ENCODE measurements around the gene PDZRN3. TPM values are rescaled to one million over a fixed set of nuclear protein-coding genes. Genes with fewer than 3 reads are reported as not detected.

Gene PDZRN3
- total RNA-seq, 1 experiment from 2014 or later = 5.9 TPM

DNA sequence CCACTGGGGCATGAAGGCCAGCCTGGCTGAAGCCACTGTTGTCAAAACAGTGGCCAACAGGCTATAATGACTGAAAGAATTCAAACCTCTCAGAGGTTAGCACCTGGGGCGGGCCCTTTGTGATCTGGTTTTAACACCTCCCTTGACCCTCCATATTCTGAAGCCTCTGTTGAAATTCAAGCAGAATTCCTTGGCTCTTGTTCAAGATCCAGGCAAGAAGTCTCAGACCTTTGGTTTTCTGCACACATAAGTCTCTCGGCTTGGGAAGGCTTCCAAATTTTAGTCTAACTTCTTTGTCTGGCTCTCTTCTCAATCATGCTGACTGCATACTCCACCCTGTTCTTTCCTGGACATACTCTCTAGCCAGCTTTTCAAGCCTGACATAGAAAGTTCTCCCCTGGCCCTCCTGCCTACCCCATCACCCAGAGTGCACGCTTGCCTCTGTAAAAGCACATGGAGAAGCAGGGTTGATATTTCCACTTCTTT lies 144.5 kb downstream of the PDZRN3 start:
- H3K27ac Mint-ChIP-seq = no peak overlapping the region
- no peaks in the 10 kb centered on the region for H3K79me2 ChIP-seq (ENCODE audit: insufficient read depth, low read length)

More for the DNA sequence above, 144.5 kb downstream of the PDZRN3 start:
- TF ChIP-seq, protein P1, sequence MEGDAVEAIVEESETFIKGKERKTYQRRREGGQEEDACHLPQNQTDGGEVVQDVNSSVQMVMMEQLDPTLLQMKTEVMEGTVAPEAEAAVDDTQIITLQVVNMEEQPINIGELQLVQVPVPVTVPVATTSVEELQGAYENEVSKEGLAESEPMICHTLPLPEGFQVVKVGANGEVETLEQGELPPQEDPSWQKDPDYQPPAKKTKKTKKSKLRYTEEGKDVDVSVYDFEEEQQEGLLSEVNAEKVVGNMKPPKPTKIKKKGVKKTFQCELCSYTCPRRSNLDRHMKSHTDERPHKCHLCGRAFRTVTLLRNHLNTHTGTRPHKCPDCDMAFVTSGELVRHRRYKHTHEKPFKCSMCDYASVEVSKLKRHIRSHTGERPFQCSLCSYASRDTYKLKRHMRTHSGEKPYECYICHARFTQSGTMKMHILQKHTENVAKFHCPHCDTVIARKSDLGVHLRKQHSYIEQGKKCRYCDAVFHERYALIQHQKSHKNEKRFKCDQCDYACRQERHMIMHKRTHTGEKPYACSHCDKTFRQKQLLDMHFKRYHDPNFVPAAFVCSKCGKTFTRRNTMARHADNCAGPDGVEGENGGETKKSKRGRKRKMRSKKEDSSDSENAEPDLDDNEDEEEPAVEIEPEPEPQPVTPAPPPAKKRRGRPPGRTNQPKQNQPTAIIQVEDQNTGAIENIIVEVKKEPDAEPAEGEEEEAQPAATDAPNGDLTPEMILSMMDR (conservative IDR thresholded peaks at IDR 0.05) = no peak
- Histone ChIP-seq H4K8ac (replicated peaks; ENCODE audit: insufficient read length, low read depth, low read length) (no peak overlapping the region), H3K18ac (ENCODE audit: insufficient read length, low read depth, low read length) (no peak overlapping the region), H3K79me1 (ENCODE audit: insufficient read depth, low read depth, low read length, poor library complexity, severe bottlenecking) (no peaks in the 10 kb centered on the region), H4K91ac (ENCODE audit: insufficient read length, low read depth, low read length) (no peak overlapping the region), H2BK5ac (ENCODE audit: insufficient read length, low read length) (no peak overlapping the region), H2AFZ (ENCODE audit: low read length) (no peak overlapping the region), H3K14ac (ENCODE audit: insufficient read depth, low read length) (no peak overlapping the region), H3K9ac (ENCODE audit: extremely low read depth, insufficient read length, low read length) (no peak overlapping the region), H3K23me2 (ENCODE audit: insufficient read length, low read depth, low read length, poor library complexity, severe bottlenecking) (no peaks in the 10 kb centered on the region), H3T11ph (ENCODE audit: low read length) (no peak overlapping the region), H3K27me3 (ENCODE audit: insufficient read depth, low read length) (no peaks in the 10 kb centered on the region), H3K4me1 (ENCODE audit: insufficient read depth, low read length) (peaks cover 7% of the 10 kb centered on the region), H2AK5ac (ENCODE audit: insufficient read length, low read length) (no peak overlapping the region), H3K9me3 (ENCODE audit: control insufficient read depth, low read depth, low read length) (no peaks in the 10 kb centered on the region), H2BK15ac (ENCODE audit: low read depth, low read length) (no peak overlapping the region), H3K4me2 (ENCODE audit: insufficient read depth, insufficient read length, low read length) (no peak overlapping the region), H2BK12ac (ENCODE audit: insufficient read length, low read depth, low read length) (no peak overlapping the region), H3K23ac (ENCODE audit: insufficient read length, low read depth, low read length) (no peak overlapping the region), H4K5ac (ENCODE audit: insufficient read length, low read depth, low read length) (no peak overlapping the region), H2BK20ac (ENCODE audit: low read depth, low read length, poor library complexity, severe bottlenecking) (no peak overlapping the region), H3K4ac (ENCODE audit: low read depth, low read length) (no peak overlapping the region), H4K20me1 (ENCODE audit: control insufficient read depth, insufficient read depth, insufficient read length) (no peaks in the 10 kb centered on the region), H3K27ac (ENCODE audit: insufficient read length, low read depth, low read length) (no peak overlapping the region), H2BK120ac (ENCODE audit: low read depth, low read length, poor library complexity, severe bottlenecking) (no peak overlapping the region), H3K56ac (ENCODE audit: insufficient read length, low read depth, low read length) (no peak overlapping the region)
- no CpG with 5 or more reads among the region's 3 CpGs for WGBS (ENCODE audit: extremely low coverage, insufficient read length, low lambda C conversion rate)
- Mint-ChIP-seq H3K36me3 (ENCODE audit: insufficient read depth in 1 of 3, low read depth in 3 of 3) (peaks cover 4 to 10% (median 9%) of the 10 kb centered on the region in 3 experiments), H3K9me3 (peaks cover 4 to 17% of the 10 kb centered on the region in 2 experiments; a peak in 4 of 5 replicates), H3K4me3 (no peak overlapping the region), H3K4me1 (peaks cover 36 to 46% of the 10 kb centered on the region in 2 experiments), H3K27me3 (ENCODE audit: low read depth) (no peaks in the 10 kb centered on the region)
- no peak for DNase-seq

Measured in H9 (cell line).